ENCODE results near the gene RHO.

The RHO gene

DNA sequence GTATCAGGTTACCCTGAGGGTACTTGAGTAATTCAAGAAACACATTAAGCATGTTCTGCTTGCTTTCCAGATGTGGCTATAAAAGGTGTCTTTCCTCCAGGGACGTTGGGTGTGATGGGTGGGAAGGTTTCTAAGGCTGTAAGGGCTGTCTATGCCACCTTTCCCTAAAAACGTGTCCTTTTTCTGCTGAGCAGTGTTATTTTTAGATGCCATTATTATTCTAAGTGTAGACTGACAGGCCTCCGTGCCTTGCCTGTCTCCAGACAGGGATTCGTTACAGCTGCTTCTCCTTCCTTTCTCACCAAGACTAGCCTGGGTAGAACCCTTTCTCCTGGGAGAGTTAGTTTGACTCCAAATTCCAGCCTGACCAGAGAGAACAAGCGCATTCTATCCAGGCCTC, 26.8 kb upstream of the RHO start:
- H3K36me3 ChIP-seq (ENCODE audit: insufficient read depth, low read length) = peaks cover 46% of the 10 kb centered on the region
- no peak overlapping the region for H3K27ac ChIP-seq (ENCODE audit: low read depth, low read length)

GRCh38 chr3:129502641-129503408, 25.6 kb upstream of the RHO start:
- Histone ChIP-seq H3K4me3 (ENCODE audit: low read depth in 1 of 2, low read length in 2 of 2) (no peak overlapping the region), H3K9ac (ENCODE audit: low read length) (no peak overlapping the region), H3K9me3 (ENCODE audit: low read length) (no peaks in the 10 kb centered on the region), H3K27me3 (ENCODE audit: control insufficient read depth in 1 of 2, insufficient read depth in 2 of 2, low read length in 2 of 2) (no peaks in the 10 kb centered on the region), H3K4me1 (ENCODE audit: insufficient read depth, low read length) (no peaks in the 10 kb centered on the region), H3K36me3 (ENCODE audit: insufficient read depth, low read length) (peaks cover 53% of the 10 kb centered on the region), H3K27ac (ENCODE audit: low read depth, low read length) (no peak overlapping the region)

More for the DNA sequence above, 26.8 kb upstream of the RHO start:
- Histone ChIP-seq H3K27me3 (ENCODE audit: control insufficient read depth in 1 of 2, insufficient read depth in 2 of 2, low read length in 2 of 2) (no peaks in the 10 kb centered on the region), H3K4me3 (ENCODE audit: low read depth in 1 of 2, low read length in 2 of 2) (no peak overlapping the region), H3K9ac (ENCODE audit: low read length) (no peak overlapping the region), H3K9me3 (ENCODE audit: low read length) (no peaks in the 10 kb centered on the region), H3K4me1 (ENCODE audit: insufficient read depth, low read length) (no peaks in the 10 kb centered on the region)

DNA sequence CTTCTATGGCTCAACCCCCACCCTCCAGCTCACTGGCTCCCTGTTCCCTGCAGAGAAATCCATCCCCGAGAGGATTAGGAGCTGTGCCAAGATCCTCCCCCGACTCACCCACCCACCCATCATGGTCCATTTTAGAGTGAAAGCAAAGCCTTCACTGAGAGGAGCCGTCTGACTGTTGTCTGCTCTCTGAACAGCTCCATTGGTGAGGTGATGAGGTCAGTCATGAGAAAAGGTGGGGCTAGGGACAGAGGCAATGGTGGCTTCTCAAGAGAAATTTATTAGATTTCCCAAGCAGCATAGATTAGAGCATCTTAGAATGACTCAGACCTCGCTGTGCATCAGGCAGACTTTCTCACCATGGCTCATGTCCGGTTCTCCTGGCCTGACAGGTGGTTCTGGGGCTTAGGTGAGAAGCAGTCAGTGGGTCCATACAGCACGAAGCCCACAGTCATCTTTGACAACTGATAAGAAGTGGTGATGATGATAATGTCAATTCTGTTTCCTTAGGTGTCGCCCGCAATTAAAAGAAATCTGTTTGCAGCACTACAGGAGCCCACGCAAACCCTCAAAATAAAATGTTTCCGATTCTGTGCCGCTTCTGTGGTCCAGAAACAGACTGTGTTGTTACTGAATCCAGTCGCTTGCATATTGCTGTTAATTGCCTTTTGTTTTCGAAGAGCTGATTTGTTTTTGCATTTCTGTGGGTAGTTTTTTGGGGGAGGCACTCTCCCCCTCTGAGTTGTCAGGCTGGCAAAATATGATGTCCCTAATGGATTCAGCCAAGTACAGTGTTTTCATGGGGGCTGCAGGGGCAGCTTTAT, 24.8 kb upstream of the RHO start:
- peaks cover 53% of the 10 kb centered on the region for H3K36me3 ChIP-seq (ENCODE audit: insufficient read depth, low read length)
- no peak overlapping the region for H3K4me3 ChIP-seq (ENCODE audit: low read depth in 1 of 2, low read length in 2 of 2)
- H3K27ac ChIP-seq (ENCODE audit: low read depth, low read length) = no peak overlapping the region
- H3K9ac ChIP-seq (ENCODE audit: low read length) = no peak overlapping the region
- no peaks in the 10 kb centered on the region for H3K4me1 ChIP-seq (ENCODE audit: insufficient read depth, low read length)
- H3K9me3 ChIP-seq (ENCODE audit: low read length) = no peaks in the 10 kb centered on the region
- H3K27me3 ChIP-seq (ENCODE audit: control insufficient read depth in 1 of 2, insufficient read depth in 2 of 2, low read length in 2 of 2) = no peaks in the 10 kb centered on the region

DNA sequence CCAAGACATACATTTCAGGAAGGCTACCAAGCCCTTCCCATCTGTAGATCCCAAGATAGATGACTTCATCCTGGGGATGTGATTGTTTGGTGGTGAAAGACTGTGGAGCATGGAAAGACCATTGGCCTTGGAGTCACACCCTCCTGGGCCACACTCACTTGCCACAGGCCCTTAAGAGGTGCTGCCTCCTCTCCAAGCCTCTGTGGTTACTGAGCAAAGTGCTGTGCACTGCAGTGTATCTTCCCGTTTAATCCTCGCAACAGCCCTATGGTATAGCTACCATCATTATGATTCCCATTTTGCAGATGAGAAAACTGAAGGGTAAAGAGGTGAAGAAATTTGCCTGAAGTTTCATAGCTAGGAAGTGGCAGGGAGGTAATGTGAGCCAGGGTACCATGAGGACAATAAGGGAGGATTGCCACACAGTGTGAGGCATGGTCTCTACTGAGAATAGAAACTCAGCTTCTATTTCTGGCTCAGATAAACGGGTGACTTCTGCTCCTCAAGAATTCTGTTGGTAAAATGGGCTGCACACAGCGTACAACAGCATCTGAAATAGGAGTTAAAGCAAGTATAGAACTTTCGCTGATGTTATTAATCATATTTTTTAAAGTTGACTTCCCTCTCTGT, 23.9 kb upstream of the RHO start:
- Histone ChIP-seq H3K4me3 (ENCODE audit: low read depth in 1 of 2, low read length in 2 of 2) (no peak overlapping the region), H3K27me3 (ENCODE audit: control insufficient read depth in 1 of 2, insufficient read depth in 2 of 2, low read length in 2 of 2) (no peaks in the 10 kb centered on the region), H3K4me1 (ENCODE audit: insufficient read depth, low read length) (no peaks in the 10 kb centered on the region), H3K9me3 (ENCODE audit: low read length) (no peaks in the 10 kb centered on the region), H3K27ac (ENCODE audit: low read depth, low read length) (no peak overlapping the region), H3K36me3 (ENCODE audit: insufficient read depth, low read length) (peaks cover 60% of the 10 kb centered on the region), H3K9ac (ENCODE audit: low read length) (no peak overlapping the region)

DNA sequence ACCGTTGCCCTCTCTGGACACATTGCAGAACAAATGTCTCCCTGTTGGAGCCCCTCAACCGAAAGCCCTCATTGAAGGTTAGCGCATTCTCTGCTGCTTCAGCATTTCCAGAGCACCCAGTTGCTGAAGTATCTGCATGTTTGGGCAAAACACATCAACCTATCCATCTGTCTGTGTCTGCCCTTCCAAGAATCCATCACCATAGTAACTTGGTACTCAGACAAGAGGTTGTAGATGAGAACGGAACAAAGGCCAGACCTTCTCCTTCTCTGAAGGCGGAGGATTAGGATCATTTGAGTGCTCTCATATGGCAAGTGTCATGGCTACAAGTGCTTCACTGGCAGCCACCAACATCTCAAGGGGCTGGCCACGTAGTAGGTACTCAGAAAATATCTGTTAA, 23.1 kb upstream of the RHO start:
- H3K9me3 ChIP-seq (ENCODE audit: low read length) = no peaks in the 10 kb centered on the region
- peaks cover 62% of the 10 kb centered on the region for H3K36me3 ChIP-seq (ENCODE audit: insufficient read depth, low read length)
- no peak overlapping the region for H3K9ac ChIP-seq (ENCODE audit: low read length)
- no peaks in the 10 kb centered on the region for H3K4me1 ChIP-seq (ENCODE audit: insufficient read depth, low read length)
- H3K27me3 ChIP-seq (ENCODE audit: control insufficient read depth in 1 of 2, insufficient read depth in 2 of 2, low read length in 2 of 2) = no peaks in the 10 kb centered on the region
- H3K4me3 ChIP-seq (ENCODE audit: low read depth in 1 of 2, low read length in 2 of 2) = no peak overlapping the region
- H3K27ac ChIP-seq (ENCODE audit: low read depth, low read length) = no peak overlapping the region

DNA sequence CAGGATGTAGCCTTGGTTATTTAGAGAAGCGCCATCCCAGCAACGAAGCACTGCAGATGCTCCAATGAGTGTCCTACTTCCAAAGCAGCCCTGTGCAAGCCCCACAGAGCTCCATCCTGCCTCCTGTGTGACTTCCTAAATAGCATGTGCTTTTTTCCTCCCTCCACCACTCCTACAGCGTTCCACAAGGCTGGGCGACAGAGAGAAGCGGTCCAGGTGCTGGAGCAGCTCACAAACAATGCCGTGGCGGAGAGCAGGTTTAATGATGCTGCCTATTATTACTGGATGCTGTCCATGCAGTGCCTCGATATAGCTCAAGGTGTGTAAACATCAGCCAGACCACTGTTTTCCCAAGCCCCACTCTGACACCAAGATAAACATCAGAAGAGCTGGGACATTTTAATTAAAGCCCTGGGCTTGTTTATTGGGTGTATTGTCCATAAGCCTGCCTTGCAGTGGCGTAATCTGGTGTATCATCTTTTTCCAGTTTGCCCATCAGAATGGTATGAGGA, 22.2 kb upstream of the RHO start:
- no peak overlapping the region for H3K9ac ChIP-seq (ENCODE audit: low read length)
- no peaks in the 10 kb centered on the region for H3K27me3 ChIP-seq (ENCODE audit: control insufficient read depth in 1 of 2, insufficient read depth in 2 of 2, low read length in 2 of 2)
- H3K4me3 ChIP-seq (ENCODE audit: low read depth in 1 of 2, low read length in 2 of 2) = no peak overlapping the region
- no peaks in the 10 kb centered on the region for H3K4me1 ChIP-seq (ENCODE audit: insufficient read depth, low read length)
- no peaks in the 10 kb centered on the region for H3K9me3 ChIP-seq (ENCODE audit: low read length)
- H3K36me3 ChIP-seq (ENCODE audit: insufficient read depth, low read length) = peaks cover 58% of the 10 kb centered on the region
- H3K27ac ChIP-seq (ENCODE audit: low read depth, low read length) = no peak overlapping the region

DNA sequence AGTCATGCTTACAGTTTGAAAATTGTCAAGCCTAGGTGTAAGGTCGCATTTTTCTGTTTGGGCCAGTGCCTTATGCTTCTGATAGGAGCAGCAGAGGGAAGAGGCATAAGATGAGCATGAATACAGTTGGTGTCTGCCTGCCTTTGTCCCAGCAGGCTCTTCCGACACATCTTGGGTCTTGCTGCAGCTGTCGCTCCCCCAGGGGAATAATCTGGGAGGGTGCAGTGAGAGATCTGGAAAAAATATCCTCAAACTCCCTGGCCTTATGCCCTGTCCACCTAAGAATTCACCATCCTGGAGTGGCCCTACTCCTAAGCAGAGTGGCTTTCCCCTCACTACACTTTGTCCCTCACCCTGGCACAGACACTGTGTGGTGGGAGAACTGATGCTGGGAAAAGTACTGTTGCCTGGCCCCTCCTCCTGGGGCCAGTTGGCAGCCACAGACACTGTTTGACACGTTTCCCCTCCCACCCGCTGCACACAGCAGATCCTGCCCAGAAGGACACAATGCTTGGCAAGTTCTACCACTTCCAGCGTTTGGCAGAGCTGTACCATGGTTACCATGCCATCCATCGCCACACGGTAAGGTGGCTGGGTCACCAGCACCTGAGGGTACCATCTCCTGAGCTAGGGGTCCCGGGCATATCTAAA, 21.1 kb upstream of the RHO start:
- no peaks in the 10 kb centered on the region for H3K4me1 ChIP-seq (ENCODE audit: insufficient read depth, low read length)
- no peak overlapping the region for H3K27ac ChIP-seq (ENCODE audit: low read depth, low read length)
- H3K36me3 ChIP-seq (ENCODE audit: insufficient read depth, low read length) = peaks cover 58% of the 10 kb centered on the region
- H3K9me3 ChIP-seq (ENCODE audit: low read length) = no peaks in the 10 kb centered on the region
- no peak overlapping the region for H3K9ac ChIP-seq (ENCODE audit: low read length)
- no peaks in the 10 kb centered on the region for H3K27me3 ChIP-seq (ENCODE audit: control insufficient read depth in 1 of 2, insufficient read depth in 2 of 2, low read length in 2 of 2)
- no peak overlapping the region for H3K4me3 ChIP-seq (ENCODE audit: low read depth in 1 of 2, low read length in 2 of 2)

DNA sequence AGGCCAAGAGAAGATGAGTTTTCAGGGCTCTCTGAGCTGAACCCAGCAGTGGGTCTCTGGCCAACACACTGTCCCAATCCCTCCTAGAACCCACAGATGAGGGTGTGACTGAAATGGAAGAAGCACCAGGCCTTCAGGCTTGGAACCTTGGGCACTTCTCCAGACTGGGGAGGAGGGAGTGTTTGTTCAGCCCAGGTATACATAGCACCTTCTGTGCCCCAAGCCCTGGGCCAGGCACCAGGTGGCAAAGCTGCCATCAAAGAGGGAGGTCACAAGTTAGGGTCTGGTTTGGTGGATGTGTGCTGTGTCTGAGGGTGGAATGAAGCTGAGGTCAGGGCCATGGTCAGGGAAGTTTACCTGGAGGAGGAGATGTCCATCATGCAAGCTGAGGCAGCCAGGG, 15.8 kb upstream of the RHO start:
- Histone ChIP-seq H3K27me3 (ENCODE audit: control insufficient read depth in 1 of 2, insufficient read depth in 2 of 2, low read length in 2 of 2) (no peaks in the 10 kb centered on the region), H3K4me1 (ENCODE audit: insufficient read depth, low read length) (no peaks in the 10 kb centered on the region), H3K36me3 (ENCODE audit: insufficient read depth, low read length) (peaks cover 17% of the 10 kb centered on the region), H3K4me3 (ENCODE audit: low read depth in 1 of 2, low read length in 2 of 2) (no peak overlapping the region), H3K9ac (ENCODE audit: low read length) (no peak overlapping the region), H3K9me3 (ENCODE audit: low read length) (no peaks in the 10 kb centered on the region), H3K27ac (ENCODE audit: low read depth, low read length) (no peak overlapping the region)

DNA sequence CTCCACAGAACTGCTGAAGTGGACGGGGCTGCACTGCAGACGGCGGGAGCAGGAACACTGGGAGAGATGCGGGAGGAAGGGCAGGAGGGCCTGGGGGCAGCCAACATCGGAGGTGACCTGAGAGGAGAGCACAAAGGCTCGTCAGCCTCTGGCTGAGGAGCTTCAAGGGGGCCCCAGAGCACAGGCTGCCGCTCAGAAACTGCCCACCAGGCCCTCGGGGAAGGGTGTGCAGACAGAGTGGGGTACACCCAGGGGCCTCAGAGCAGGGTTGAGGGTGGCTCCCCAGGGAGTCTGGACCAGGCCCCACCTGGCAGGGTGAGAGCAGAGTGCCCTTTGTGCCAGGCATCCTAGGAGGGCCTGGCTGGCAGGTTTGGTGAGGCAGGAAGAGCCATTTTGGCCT, 14.7 kb upstream of the RHO start:
- Histone ChIP-seq H3K27me3 (ENCODE audit: control insufficient read depth in 1 of 2, insufficient read depth in 2 of 2, low read length in 2 of 2) (no peaks in the 10 kb centered on the region), H3K36me3 (ENCODE audit: insufficient read depth, low read length) (peaks cover 17% of the 10 kb centered on the region)

GRCh38 chr3:129514110-129514509, 14.3 kb upstream of the RHO start:
- H3K9me3 ChIP-seq (ENCODE audit: low read length) = no peaks in the 10 kb centered on the region
- no peaks in the 10 kb centered on the region for H3K27me3 ChIP-seq (ENCODE audit: control insufficient read depth in 1 of 2, insufficient read depth in 2 of 2, low read length in 2 of 2)
- no peaks in the 10 kb centered on the region for H3K4me1 ChIP-seq (ENCODE audit: insufficient read depth, low read length)
- H3K9ac ChIP-seq (ENCODE audit: low read length) = no peak overlapping the region
- H3K27ac ChIP-seq (ENCODE audit: low read depth, low read length) = no peak overlapping the region
- peaks cover 17% of the 10 kb centered on the region for H3K36me3 ChIP-seq (ENCODE audit: insufficient read depth, low read length)
- H3K4me3 ChIP-seq (ENCODE audit: low read depth in 1 of 2, low read length in 2 of 2) = no peak overlapping the region

More for the DNA sequence above, 14.7 kb upstream of the RHO start:
- H3K4me1 ChIP-seq (ENCODE audit: insufficient read depth, low read length) = no peaks in the 10 kb centered on the region
- H3K4me3 ChIP-seq (ENCODE audit: low read depth in 1 of 2, low read length in 2 of 2) = no peak overlapping the region
- no peaks in the 10 kb centered on the region for H3K9me3 ChIP-seq (ENCODE audit: low read length)
- H3K27ac ChIP-seq (ENCODE audit: low read depth, low read length) = no peak overlapping the region
- no peak overlapping the region for H3K9ac ChIP-seq (ENCODE audit: low read length)

DNA sequence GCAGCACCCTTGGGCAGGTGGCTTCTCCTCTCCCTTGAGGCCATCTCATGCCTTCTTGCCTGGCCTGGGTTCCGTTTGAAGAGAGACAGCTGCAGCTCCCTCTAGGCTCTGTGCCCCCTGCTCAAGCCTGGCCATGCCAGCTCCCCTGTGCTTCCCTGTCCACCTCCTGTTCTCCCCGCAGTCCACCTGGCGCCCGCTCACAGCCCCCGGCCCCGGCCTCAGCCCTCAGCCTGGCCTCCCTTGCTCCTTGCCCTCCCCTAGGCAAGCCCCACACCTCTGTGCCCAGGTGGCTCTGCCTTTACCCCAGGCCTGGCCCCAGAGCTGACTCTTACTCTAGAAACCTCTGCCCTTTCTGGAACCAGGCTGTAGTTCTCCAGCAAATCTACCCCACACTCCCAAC, 13.9 kb upstream of the RHO start:
- H3K27me3 ChIP-seq (ENCODE audit: control insufficient read depth in 1 of 2, insufficient read depth in 2 of 2, low read length in 2 of 2) = no peaks in the 10 kb centered on the region
- H3K4me3 ChIP-seq (ENCODE audit: low read depth in 1 of 2, low read length in 2 of 2) = no peak overlapping the region
- no peak overlapping the region for H3K9ac ChIP-seq (ENCODE audit: low read length)
- H3K27ac ChIP-seq (ENCODE audit: low read depth, low read length) = no peak overlapping the region
- H3K36me3 ChIP-seq (ENCODE audit: insufficient read depth, low read length) = peaks cover 17% of the 10 kb centered on the region
- no peaks in the 10 kb centered on the region for H3K4me1 ChIP-seq (ENCODE audit: insufficient read depth, low read length)
- no peaks in the 10 kb centered on the region for H3K9me3 ChIP-seq (ENCODE audit: low read length)
